Nephron (organoid): ENCODE data around the gene MTRF1.

Source experiments
- H3K27ac Mint-ChIP-seq, 3 experiments: 2 replicates each; pipeline ENCODE4 v1.8.0; 2020; ENCODE audit warnings: mixed read lengths in 3 of 3, mild to moderate bottlenecking in 2 of 3, moderate library complexity in 1 of 3
- H3K27me3 Mint-ChIP-seq: 2 replicates; pipeline ENCODE4 v1.8.0; 2021; ENCODE audit warnings: low read depth, mild to moderate bottlenecking, moderate library complexity, mixed read lengths
- H3K36me3 Mint-ChIP-seq: 2 replicates; pipeline ENCODE4 v1.8.0; 2020; ENCODE audit warnings: low read depth, mixed read lengths
- H3K4me1 Mint-ChIP-seq: 2 replicates; pipeline ENCODE4 v1.8.0; 2020; ENCODE audit warnings: mixed read lengths
- H3K4me3 Mint-ChIP-seq, 3 experiments: 2 replicates each; pipeline ENCODE4 v1.8.0; 2020; ENCODE audit warnings: mild to moderate bottlenecking in 3 of 3, mixed read lengths in 3 of 3, moderate library complexity in 2 of 3
- H3K9me3 Mint-ChIP-seq: 2 replicates; pipeline ENCODE4 v1.8.0; 2020; ENCODE audit warnings: mixed read lengths
- TF ChIP-seq, protein P1 (sequence below), 3 experiments: fragments of 200-600 bp; sonication (generic); IDR thresholded peaks; one replicate each; pipeline ENCODE4 v1.5.0; 2021; ENCODE audit warnings: antibody characterized with exemption in 3 of 3; ENCODE audit not compliant: unreplicated experiment in 3 of 3

MTRF1 gene

GRCh38 chr13:41296879-41297646 is 33.7 kb upstream of the MTRF1 start:
- H3K4me3 Mint-ChIP-seq: no peak overlapping the region
- no peaks in the 10 kb centered on the region for H3K36me3 Mint-ChIP-seq
- peaks cover 2% of the 10 kb centered on the region for H3K9me3 Mint-ChIP-seq
- peaks cover 5% of the 10 kb centered on the region for H3K27me3 Mint-ChIP-seq
- no peaks in the 10 kb centered on the region for H3K4me1 Mint-ChIP-seq
- H3K27ac Mint-ChIP-seq: no peak overlapping the region
- TF ChIP-seq, protein P1, sequence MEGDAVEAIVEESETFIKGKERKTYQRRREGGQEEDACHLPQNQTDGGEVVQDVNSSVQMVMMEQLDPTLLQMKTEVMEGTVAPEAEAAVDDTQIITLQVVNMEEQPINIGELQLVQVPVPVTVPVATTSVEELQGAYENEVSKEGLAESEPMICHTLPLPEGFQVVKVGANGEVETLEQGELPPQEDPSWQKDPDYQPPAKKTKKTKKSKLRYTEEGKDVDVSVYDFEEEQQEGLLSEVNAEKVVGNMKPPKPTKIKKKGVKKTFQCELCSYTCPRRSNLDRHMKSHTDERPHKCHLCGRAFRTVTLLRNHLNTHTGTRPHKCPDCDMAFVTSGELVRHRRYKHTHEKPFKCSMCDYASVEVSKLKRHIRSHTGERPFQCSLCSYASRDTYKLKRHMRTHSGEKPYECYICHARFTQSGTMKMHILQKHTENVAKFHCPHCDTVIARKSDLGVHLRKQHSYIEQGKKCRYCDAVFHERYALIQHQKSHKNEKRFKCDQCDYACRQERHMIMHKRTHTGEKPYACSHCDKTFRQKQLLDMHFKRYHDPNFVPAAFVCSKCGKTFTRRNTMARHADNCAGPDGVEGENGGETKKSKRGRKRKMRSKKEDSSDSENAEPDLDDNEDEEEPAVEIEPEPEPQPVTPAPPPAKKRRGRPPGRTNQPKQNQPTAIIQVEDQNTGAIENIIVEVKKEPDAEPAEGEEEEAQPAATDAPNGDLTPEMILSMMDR (IDR thresholded peaks at IDR 0.05; ENCODE audit: unreplicated experiment in 3 of 3): no peak

DNA sequence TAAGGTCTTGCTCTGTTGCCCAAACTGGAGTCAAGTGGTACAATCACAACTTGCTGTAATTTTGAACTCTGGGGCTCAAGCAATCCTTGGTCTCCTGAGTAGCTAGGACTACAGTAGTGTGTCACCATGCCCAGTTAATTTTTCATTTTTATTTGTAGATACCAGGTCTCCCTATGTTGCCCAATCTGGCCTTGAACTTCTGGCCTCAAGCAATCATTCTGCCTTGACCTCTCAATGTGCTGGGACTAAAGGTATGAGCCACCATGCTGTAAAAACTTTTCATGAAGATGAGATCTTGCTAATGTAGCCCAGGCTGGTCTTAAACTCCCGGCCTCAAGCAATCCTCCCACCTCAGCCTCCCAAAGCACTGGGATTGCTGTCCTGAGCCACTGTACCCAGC is 32.6 kb upstream of the MTRF1 start:
- Mint-ChIP-seq H3K4me3 (no peak overlapping the region), H3K36me3 (no peaks in the 10 kb centered on the region), H3K9me3 (peaks cover 5% of the 10 kb centered on the region), H3K27me3 (no peaks in the 10 kb centered on the region), H3K27ac (no peak overlapping the region), H3K4me1 (no peaks in the 10 kb centered on the region)
- TF ChIP-seq, protein P1 (IDR thresholded peaks at IDR 0.05; ENCODE audit: unreplicated experiment in 3 of 3): no peak

GRCh38 chr13:41294914-41295313 is 31.5 kb upstream of the MTRF1 start:
- peaks cover 5% of the 10 kb centered on the region for H3K9me3 Mint-ChIP-seq
- TF ChIP-seq, protein P1 (IDR thresholded peaks at IDR 0.05; ENCODE audit: unreplicated experiment in 3 of 3): no peak
- no peak overlapping the region for H3K27ac Mint-ChIP-seq
- no peaks in the 10 kb centered on the region for H3K4me1 Mint-ChIP-seq
- no peaks in the 10 kb centered on the region for H3K36me3 Mint-ChIP-seq
- no peak overlapping the region for H3K4me3 Mint-ChIP-seq
- H3K27me3 Mint-ChIP-seq: no peaks in the 10 kb centered on the region

GRCh38 chr13:41293272-41293671 is 29.9 kb upstream of the MTRF1 start:
- H3K27me3 Mint-ChIP-seq: no peaks in the 10 kb centered on the region
- no peaks in the 10 kb centered on the region for H3K36me3 Mint-ChIP-seq
- no peak overlapping the region for H3K4me3 Mint-ChIP-seq
- H3K9me3 Mint-ChIP-seq: peaks cover 5% of the 10 kb centered on the region
- no peak overlapping the region for H3K27ac Mint-ChIP-seq
- TF ChIP-seq, protein P1 (IDR thresholded peaks at IDR 0.05; ENCODE audit: unreplicated experiment in 3 of 3): no peak
- H3K4me1 Mint-ChIP-seq: no peaks in the 10 kb centered on the region

DNA sequence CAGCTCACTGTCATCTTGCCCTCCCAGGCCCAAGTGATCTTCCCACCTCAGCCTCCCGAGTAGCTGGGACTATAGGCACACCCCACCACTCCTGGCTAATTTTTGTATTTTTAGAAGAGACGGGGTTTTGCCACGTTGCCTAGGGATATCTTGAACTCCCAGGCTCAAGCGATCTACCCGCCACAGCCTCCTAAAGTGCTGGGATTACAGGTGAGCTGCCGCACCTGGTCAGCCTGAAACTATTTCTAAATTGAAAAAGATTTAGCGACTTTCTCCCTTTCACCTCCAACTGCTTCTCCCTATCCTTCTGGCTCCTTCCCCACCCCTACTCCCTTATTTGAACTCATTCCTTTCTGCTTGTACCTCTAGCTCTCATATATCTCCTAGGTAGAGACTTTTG is 27.9 kb upstream of the MTRF1 start:
- Mint-ChIP-seq H3K4me3 (no peak overlapping the region), H3K9me3 (peaks cover 5% of the 10 kb centered on the region), H3K4me1 (no peaks in the 10 kb centered on the region), H3K36me3 (no peaks in the 10 kb centered on the region), H3K27ac (no peak overlapping the region), H3K27me3 (no peaks in the 10 kb centered on the region)
- TF ChIP-seq, protein P1 (IDR thresholded peaks at IDR 0.05; ENCODE audit: unreplicated experiment in 3 of 3): no peak

GRCh38 chr13:41289463-41289881 is 26.1 kb upstream of the MTRF1 start:
- Mint-ChIP-seq H3K9me3 (peaks cover 2% of the 10 kb centered on the region), H3K4me1 (no peaks in the 10 kb centered on the region), H3K27me3 (no peaks in the 10 kb centered on the region), H3K27ac (no peak overlapping the region), H3K36me3 (no peaks in the 10 kb centered on the region), H3K4me3 (no peak overlapping the region)
- TF ChIP-seq, protein P1 (IDR thresholded peaks at IDR 0.05; ENCODE audit: unreplicated experiment in 3 of 3): no peak
